GM21528 (cell line): ENCODE measurements around the gene TOB1.
"Not testable (repeated sequence)": the region's sequence is repeated elsewhere in the genome, so short reads cannot be mapped to it uniquely, and the experiment has no call there.

Experiments used
- ATAC-seq: cut with Tn5 transposase; IDR thresholded peaks from one replicate; pipeline ENCODE4 v1.9.1; 2021; ENCODE audit warnings: mild to moderate bottlenecking, moderate library complexity; ENCODE audit not compliant: unreplicated experiment, low FRiP score

Gene TOB1

GRCh38 chr17:50898369-50899004 is 32.3 kb upstream of the TOB1 start:
- ATAC-seq: no peak

- not testable (repeated sequence) for ATAC-seq
Measured at GRCh38 chr17:50894513-50894912, 28.4 kb upstream of the TOB1 start.

DNA sequence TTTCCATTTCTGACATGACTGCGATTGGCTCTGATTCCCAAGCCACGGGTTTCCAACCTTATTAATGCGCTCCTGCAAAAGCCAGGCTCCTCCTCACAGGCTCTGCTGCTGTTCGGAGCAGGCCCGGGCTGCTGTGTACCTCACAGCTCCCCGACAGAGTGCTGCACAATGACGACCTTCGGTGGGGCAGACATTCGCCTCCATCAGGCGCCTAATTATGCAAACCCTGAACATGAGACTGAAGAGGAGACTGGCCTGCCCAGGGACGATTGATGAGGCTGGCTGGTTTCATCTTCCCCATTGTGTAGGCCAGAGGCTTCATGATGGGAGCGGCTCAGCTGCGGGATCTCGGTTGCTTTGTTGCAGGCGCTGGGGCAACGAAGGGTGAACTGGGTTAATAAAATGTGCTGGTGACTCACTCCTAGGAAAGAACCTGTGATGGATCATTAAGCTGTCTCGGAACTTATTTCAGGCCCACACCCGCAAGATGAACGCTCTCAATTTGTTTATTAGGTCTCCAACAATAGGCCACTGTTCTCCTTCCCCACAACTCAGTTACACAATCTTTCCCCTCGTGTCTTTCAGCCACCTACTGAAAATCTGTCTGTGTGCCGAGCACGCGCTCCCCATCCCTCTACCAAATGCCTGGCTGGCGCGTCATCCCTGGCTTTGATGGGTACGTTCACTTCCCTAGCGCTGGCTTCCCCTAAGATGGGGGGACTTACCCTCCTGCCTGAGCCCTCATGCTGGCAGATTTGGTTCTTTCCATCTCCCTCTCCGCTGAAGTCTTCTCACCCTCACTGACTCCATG is 27.2 kb upstream of the TOB1 start:
- no peak for ATAC-seq

- no peak for ATAC-seq
Measured at GRCh38 chr17:50892101-50892776, 26.1 kb upstream of the TOB1 start.

- ATAC-seq: no peak
Measured at GRCh38 chr17:50891577-50891989, 25.4 kb upstream of the TOB1 start.

DNA sequence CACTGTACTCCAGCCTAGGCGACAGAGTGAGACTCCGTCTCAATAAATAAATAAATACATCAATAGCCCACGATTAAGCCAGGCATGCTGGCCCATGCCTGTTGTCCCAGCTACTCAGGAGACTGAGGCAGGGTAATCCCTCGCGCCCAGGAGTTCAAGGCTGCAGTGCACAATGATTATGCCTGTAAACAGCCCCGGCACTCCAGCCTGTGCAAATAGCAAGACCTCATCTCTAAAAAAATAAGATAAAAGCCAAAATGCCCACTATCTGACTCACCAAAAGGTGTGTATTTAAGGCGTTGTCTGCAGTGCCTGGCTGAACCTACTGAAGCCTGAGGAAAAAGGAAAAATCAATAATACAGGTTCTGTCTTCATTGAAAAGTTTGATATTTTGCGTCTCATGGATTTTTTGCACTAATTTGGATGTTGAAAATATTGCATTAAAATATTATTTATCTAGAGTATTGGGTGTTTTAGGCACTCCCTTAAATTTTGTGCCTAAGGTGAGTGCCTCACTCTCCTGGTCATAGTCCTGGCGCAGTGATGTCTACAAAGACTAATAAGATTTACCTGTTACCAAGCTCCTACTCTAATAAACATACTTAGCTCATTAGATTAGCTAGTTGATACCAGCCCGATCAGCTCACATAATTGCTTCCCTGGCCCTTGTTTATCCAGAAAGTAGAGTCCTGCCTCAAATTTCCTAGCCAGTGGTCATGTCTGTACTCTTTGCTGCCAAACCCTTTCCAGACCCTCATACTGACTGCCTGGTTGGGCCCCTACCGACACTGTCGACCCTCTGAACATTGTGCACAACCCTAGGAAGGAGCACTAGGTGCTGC is 24.7 kb upstream of the TOB1 start:
- ATAC-seq: no peak

GRCh38 chr17:50889528-50890118 is 23.5 kb upstream of the TOB1 start:
- no peak for ATAC-seq

- no peak for ATAC-seq
Measured at GRCh38 chr17:50887705-50888245, 21.6 kb upstream of the TOB1 start.

DNA sequence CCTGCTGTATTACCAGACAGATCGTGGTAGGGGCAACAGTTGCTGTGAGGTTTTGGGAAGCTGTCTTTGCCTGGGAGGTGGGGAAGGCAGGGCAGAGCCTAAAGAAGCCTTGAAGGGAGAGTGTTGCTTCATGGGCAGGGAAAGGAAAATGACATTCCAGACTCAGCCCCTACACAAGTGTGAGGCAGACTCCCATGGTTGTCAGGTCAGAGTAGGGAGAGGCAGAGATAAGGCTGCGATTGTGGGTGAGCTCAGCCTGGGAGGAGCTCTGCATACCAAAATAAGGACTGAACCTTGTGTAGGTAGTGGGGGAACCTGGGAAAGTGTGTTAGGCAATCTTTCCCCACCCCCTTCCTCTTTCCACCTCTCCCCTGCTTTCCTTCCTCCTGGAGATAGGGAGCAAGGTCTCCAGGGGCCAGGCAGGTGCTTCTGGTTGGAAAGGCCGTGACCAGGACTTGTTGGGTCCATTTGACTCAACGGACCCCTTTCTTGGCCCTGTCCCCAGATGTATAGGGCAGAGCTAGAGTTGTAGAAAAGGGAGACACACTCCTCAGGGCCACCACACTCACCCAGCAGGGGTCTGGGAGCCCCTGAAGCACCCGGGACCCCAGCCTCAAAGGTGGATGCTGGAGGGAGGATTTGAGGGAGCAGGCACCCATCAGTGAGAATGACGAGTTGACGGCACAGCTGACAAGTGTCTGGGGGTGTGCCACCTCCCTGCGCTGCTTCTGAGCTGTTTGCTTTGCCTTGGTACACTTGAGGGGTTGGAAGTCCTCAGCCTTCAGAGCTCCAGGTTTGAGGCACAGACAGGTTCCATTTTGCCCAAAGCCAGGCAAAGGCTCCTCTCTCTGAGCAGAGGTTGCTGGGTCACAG is 18.5 kb upstream of the TOB1 start:
- no peak for ATAC-seq

- no peak for ATAC-seq
Measured at GRCh38 chr17:50883850-50884438, 17.8 kb upstream of the TOB1 start.

DNA sequence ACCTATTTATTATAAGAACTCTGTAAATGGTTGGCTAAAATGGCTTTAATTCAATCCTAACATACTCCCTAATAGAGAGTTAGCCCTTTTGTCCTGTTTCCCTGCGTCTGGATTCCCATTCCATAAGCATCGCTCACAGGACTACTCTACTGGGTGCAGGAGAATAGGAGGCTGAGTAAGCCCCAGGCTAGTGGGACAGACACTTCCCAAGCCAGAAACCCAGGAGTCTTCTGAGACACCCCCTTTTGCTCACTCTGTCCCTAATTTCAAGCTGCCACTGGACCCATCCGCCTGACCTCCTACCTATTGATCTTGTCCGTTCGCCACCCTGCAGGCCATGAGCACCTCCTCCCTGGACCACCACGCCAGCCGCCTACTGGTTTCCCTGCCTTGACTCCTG is 16.7 kb upstream of the TOB1 start:
- ATAC-seq: no peak

DNA sequence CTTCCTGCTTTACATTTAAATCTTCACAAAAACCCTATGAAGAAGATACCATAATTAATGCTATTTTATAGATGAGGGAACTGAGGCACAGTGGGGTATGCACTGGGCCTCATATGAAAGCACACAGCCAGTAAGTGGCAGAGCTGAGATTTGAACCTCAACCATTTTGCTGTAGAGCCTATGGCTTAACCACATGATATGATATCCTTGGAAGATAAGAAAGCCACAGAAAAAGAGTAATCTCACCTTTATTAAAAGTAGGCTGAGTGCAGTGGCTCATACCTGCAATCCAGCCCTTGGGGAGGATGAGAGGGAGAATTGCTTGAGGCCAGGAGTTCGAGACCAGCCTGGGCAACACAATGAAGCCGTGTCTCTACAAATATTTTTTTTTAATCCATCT is 15.0 kb upstream of the TOB1 start:
- no peak for ATAC-seq

- no peak for ATAC-seq
Measured at GRCh38 chr17:50879086-50879485, 12.9 kb upstream of the TOB1 start.

DNA sequence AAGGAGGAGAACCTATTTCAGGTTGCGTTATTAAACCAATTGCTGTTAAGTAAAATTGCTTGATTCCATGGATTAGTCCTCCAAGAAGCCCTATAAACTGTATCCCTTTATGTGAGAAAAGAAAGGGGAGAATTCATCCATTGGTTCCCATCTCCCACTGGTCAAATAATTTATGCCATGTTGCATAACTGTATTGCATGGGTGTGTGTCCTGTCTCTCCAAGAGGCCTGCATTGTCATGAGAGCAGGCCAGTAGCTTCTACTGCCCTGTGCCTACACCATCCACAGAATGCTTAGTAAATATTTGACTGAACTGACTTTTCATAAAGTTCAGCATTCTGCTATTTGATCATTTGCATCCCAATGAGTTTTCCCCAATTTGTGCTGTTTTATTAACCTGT is 11.7 kb upstream of the TOB1 start:
- ATAC-seq: no peak

- ATAC-seq: not testable (repeated sequence)
Measured at GRCh38 chr17:50877042-50877441, 10.9 kb upstream of the TOB1 start.

DNA sequence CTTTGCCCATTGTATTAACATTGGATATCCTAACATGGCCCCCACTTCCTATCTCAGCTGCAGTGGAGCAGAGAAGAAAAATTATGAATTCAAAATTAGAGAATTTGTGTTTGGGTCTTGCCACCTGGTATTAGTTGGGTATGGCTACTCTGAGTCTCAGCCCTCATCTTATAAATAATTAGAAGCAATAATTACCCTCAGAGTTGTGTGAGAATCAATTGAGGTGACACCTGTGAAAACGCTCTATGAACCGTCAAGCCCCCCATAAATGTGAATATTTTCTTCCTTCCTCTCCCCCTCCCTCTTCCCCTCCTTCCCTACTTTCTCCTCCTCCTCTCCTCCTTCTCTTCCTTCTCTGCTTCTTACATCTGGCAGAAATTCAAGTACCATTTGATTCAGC is 8.9 kb upstream of the TOB1 start:
- no peak for ATAC-seq

GRCh38 chr17:50872710-50873424 is 6.7 kb upstream of the TOB1 start:
- ATAC-seq: no peak

GRCh38 chr17:50871898-50872297 is 5.7 kb upstream of the TOB1 start:
- no peak for ATAC-seq
